ENCODE results near the gene KLHL13.
"Not testable (repeated sequence)": the region's sequence is repeated elsewhere in the genome, so short reads cannot be mapped to it uniquely, and the experiment has no call there.

The KLHL13 gene

GRCh38 chrX:118116713-118117550 is at the start of gene KLHL13:
Gene KLHL13 (minus strand): TSS chrX:118116810. CDS start chrX:118028473, 88,337 bp downstream.
- no peak for DNase-seq (ENCODE audit: extremely low read depth in 1 of 2, low read depth in 1 of 2)

GRCh38 chrX:118164138-118164537 is 47.5 kb upstream of the KLHL13 start:
- DNase-seq (ENCODE audit: extremely low read depth in 1 of 2, low read depth in 1 of 2) = no peak

GRCh38 chrX:118156953-118157608 is 40.5 kb upstream of the KLHL13 start:
- no peak for DNase-seq (ENCODE audit: extremely low read depth in 1 of 2, low read depth in 1 of 2)

GRCh38 chrX:118156254-118156952 is 39.8 kb upstream of the KLHL13 start:
- no peak for DNase-seq (ENCODE audit: extremely low read depth in 1 of 2, low read depth in 1 of 2)

GRCh38 chrX:118153270-118153669 is 36.7 kb upstream of the KLHL13 start:
- no peak for DNase-seq (ENCODE audit: extremely low read depth in 1 of 2, low read depth in 1 of 2)

- no peak for DNase-seq (ENCODE audit: extremely low read depth in 1 of 2, low read depth in 1 of 2)
These were observed 36.1 kb upstream of the KLHL13 start for GRCh38 chrX:118152721-118153120.

GRCh38 chrX:118148737-118149136 is 32.1 kb upstream of the KLHL13 start:
- DNase-seq (ENCODE audit: extremely low read depth in 1 of 2, low read depth in 1 of 2) = no peak

- not testable (repeated sequence) for DNase-seq (ENCODE audit: extremely low read depth in 1 of 2, low read depth in 1 of 2)
These were observed 31.2 kb upstream of the KLHL13 start for GRCh38 chrX:118147771-118148170.

GRCh38 chrX:118143578-118143977 is 27.0 kb upstream of the KLHL13 start:
- DNase-seq (ENCODE audit: extremely low read depth in 1 of 2, low read depth in 1 of 2) = no peak

GRCh38 chrX:118131336-118131735 is 14.7 kb upstream of the KLHL13 start:
- DNase-seq (ENCODE audit: extremely low read depth in 1 of 2, low read depth in 1 of 2) = no peak

GRCh38 chrX:118129681-118130080 is 13.1 kb upstream of the KLHL13 start:
- no peak for DNase-seq (ENCODE audit: extremely low read depth in 1 of 2, low read depth in 1 of 2)

- no peak for DNase-seq (ENCODE audit: extremely low read depth in 1 of 2, low read depth in 1 of 2)
These were observed 12.1 kb upstream of the KLHL13 start for GRCh38 chrX:118128724-118129123.

GRCh38 chrX:118126286-118126685 is 9.7 kb upstream of the KLHL13 start:
- DNase-seq (ENCODE audit: extremely low read depth in 1 of 2, low read depth in 1 of 2) = no peak

- not testable (repeated sequence) for DNase-seq (ENCODE audit: extremely low read depth in 1 of 2, low read depth in 1 of 2)
These were observed 7.6 kb upstream of the KLHL13 start for GRCh38 chrX:118124243-118124642.

GRCh38 chrX:118117741-118118140 is 1.1 kb upstream of the KLHL13 start:
- no peak for DNase-seq (ENCODE audit: extremely low read depth in 1 of 2, low read depth in 1 of 2)

GRCh38 chrX:118115953-118116712 is 477 bp downstream of the KLHL13 start:
- DNase-seq (ENCODE audit: extremely low read depth in 1 of 2, low read depth in 1 of 2) = no peak

- DNase-seq (ENCODE audit: extremely low read depth in 1 of 2, low read depth in 1 of 2) = no peak
These were observed 1.6 kb downstream of the KLHL13 start for GRCh38 chrX:118114971-118115370.

GRCh38 chrX:118109065-118109464 is 7.5 kb downstream of the KLHL13 start:
- DNase-seq (ENCODE audit: extremely low read depth in 1 of 2, low read depth in 1 of 2) = no peak

- DNase-seq (ENCODE audit: extremely low read depth in 1 of 2, low read depth in 1 of 2) = no peak
These were observed 8.3 kb downstream of the KLHL13 start for GRCh38 chrX:118108304-118108703.

GRCh38 chrX:118100091-118100490 is 16.5 kb downstream of the KLHL13 start:
- DNase-seq (ENCODE audit: extremely low read depth in 1 of 2, low read depth in 1 of 2) = no peak

GRCh38 chrX:118088084-118088483 is 28.5 kb downstream of the KLHL13 start:
- no peak for DNase-seq (ENCODE audit: extremely low read depth in 1 of 2, low read depth in 1 of 2)
